Measurements from ENCODE around the gene AGAP1.

GRCh38 chr2:235649418-235649817 is 155.6 kb downstream of the AGAP1 start:
- no peak for TF ChIP-seq EZH2 (IDR thresholded peaks at IDR 0.05)
- no peak for TF ChIP-seq CTCF (IDR thresholded peaks at IDR 0.05)

Data from neural progenitor cell (in vitro differentiated cells).